GM18951 (cell line): Measurements from ENCODE around the gene PPFIBP1.

Source experiments
- POLR2A ChIP-seq: IDR thresholded peaks from 4 replicates; pipeline ENCODE4 v1.6.1; 2011; ENCODE audit warnings: mild to moderate bottlenecking; ENCODE audit not compliant: insufficient read length, insufficient read depth; ENCODE audit errors: extremely low read depth
- in situ Hi-C: fragments of 300-500 bp; cut with MboI; formaldehyde crosslinking; loops from one replicate; pipeline ENCODE4 v1.12.0; 2022; ENCODE audit warnings: low sequenced_read_pairs, mixed read lengths, inconsistent platforms; ENCODE audit not compliant: unreplicated experiment

The PPFIBP1 gene

GRCh38 chr12:27521066-27521465 is 2.9 kb upstream of the PPFIBP1 start:
- TF ChIP-seq POLR2A = no peak
- in situ Hi-C loops = no loop called here

GRCh38 chr12:27521981-27522380 is 2.0 kb upstream of the PPFIBP1 start:
- TF ChIP-seq POLR2A = no peak
- in situ Hi-C loops = no loop called here

GRCh38 chr12:27523305-27523641 is 733 bp upstream of the PPFIBP1 start:
- in situ Hi-C loops = no loop called here
- no peak for TF ChIP-seq POLR2A

GRCh38 chr12:27524494-27524835 is 459 bp downstream of the PPFIBP1 start:
- in situ Hi-C loops = no loop called here
- no peak for TF ChIP-seq POLR2A

GRCh38 chr12:27524839-27525753 is 1.1 kb downstream of the PPFIBP1 start:
- in situ Hi-C loops = no loop called here

GRCh38 chr12:27527512-27527911 is 3.5 kb downstream of the PPFIBP1 start:
- no peak for TF ChIP-seq POLR2A
- in situ Hi-C loops = no loop called here

More at GRCh38 chr12:27524839-27525753, 1.1 kb downstream of the PPFIBP1 start:
- no peak for TF ChIP-seq POLR2A

- in situ Hi-C loops = no loop called here
- no peak for TF ChIP-seq POLR2A
Observed at GRCh38 chr12:27528788-27529187, 4.8 kb downstream of the PPFIBP1 start.

- in situ Hi-C loops = no loop called here
- TF ChIP-seq POLR2A = no peak
Observed at GRCh38 chr12:27530157-27530922, 6.3 kb downstream of the PPFIBP1 start.

GRCh38 chr12:27531896-27532295 is 7.9 kb downstream of the PPFIBP1 start:
- in situ Hi-C loops = no loop called here

GRCh38 chr12:27534060-27534764 is 10.2 kb downstream of the PPFIBP1 start:
- in situ Hi-C loops = no loop called here
- TF ChIP-seq POLR2A = no peak

More at GRCh38 chr12:27531896-27532295, 7.9 kb downstream of the PPFIBP1 start:
- TF ChIP-seq POLR2A = no peak

GRCh38 chr12:27534765-27535161 is 10.8 kb downstream of the PPFIBP1 start:
- no peak for TF ChIP-seq POLR2A
- in situ Hi-C loops = no loop called here

- in situ Hi-C loops = no loop called here
- TF ChIP-seq POLR2A = no peak
Observed at GRCh38 chr12:27535318-27535717, 11.3 kb downstream of the PPFIBP1 start.

GRCh38 chr12:27537855-27538675 is 14.1 kb downstream of the PPFIBP1 start:
- TF ChIP-seq POLR2A = no peak
- in situ Hi-C loops = no loop called here

GRCh38 chr12:27539191-27539631 is 15.2 kb downstream of the PPFIBP1 start:
- no peak for TF ChIP-seq POLR2A
- in situ Hi-C loops = no loop called here
